Endothelial cell of umbilical vein (primary cell): ENCODE results near the gene MGAT4A. TPM values are rescaled to one million over a fixed set of nuclear protein-coding genes. Genes with fewer than 3 reads are reported as not detected.

ENCODE experiments used
- BruUV-seq: library from RNA; stranded (reverse); fragments of 400-500 nt; replicated peaks from 2 replicates; lab custom pipeline; 2021; lab: Mats Ljungman, UMichigan
- CTCF ChIA-PET: fragments of 300-600, 350-600 bp; sonication (Branson Sonifier 250); formaldehyde crosslinking; loops from one replicate; lab custom pipeline; 2021; ENCODE audit warnings: antibody characterized with exemption, inconsistent platforms; lab: Charles Lee
- POLR2A ChIA-PET: fragments of 300-600, 350-600 bp; sonication (Branson Sonifier 250); formaldehyde crosslinking; loops from one replicate; lab custom pipeline; 2021; ENCODE audit warnings: antibody characterized with exemption, inconsistent platforms; lab: Charles Lee
- DNase-seq: peaks from one replicate; pipeline ENCODE4 v3.0.0-alpha.2; 2011; ENCODE audit warnings: low read depth, low spot score
- FAIRE-seq: peaks from 2 replicates; lab custom pipeline; 2011; peaks lifted over from hg19 to GRCh38; lab: Jason Lieb, UNC
- H2AFZ ChIP-seq: 2 replicates; pipeline ENCODE4 v1.6.0; 2012; ENCODE audit warnings: low read depth, low read length, control low read depth, inconsistent platforms
- H3K27ac ChIP-seq: 2 replicates; pipeline ENCODE4 v1.5.1; 2011; ENCODE audit warnings: low read depth, mild to moderate bottlenecking, control low read depth, low read length, moderate library complexity; ENCODE audit not compliant: insufficient read depth
- H3K27me3 ChIP-seq, 2 experiments: 2 replicates each; pipeline versions ENCODE4 v1.6.0 to v1.6.1; 2011; ENCODE audit warnings: low read length in 2 of 2, mixed read lengths in 1 of 2; ENCODE audit not compliant: control insufficient read depth in 2 of 2, insufficient read depth in 2 of 2
- H3K36me3 ChIP-seq, 2 experiments: 2 replicates in 1 of 2; 3 replicates in 1 of 2; pipeline ENCODE4 v1.5.1; 2011; ENCODE audit warnings: low read length in 2 of 2, mild to moderate bottlenecking in 1 of 2, moderate library complexity in 1 of 2; ENCODE audit not compliant: control insufficient read depth in 2 of 2, insufficient read depth in 2 of 2; ENCODE audit errors: extremely low read depth in 1 of 2
- H3K4me1 ChIP-seq: 3 replicates; pipeline ENCODE4 v1.5.1; 2011; ENCODE audit warnings: mild to moderate bottlenecking, low read length; ENCODE audit not compliant: control insufficient read depth, insufficient read depth; ENCODE audit errors: extremely low read depth
- H3K4me2 ChIP-seq: 2 replicates; pipeline ENCODE4 v1.6.1; 2011; ENCODE audit warnings: low read length, control low read depth, mixed read lengths; ENCODE audit not compliant: insufficient read depth
- H3K4me3 ChIP-seq, 3 experiments: fragments of 200-600 bp in 1 of 3; sonication (generic), shearing (Covaris generic) in 1 of 3; replicated peaks in 1 of 3; 2 replicates each; pipeline ENCODE4 v1.5.1; 2011 to 2016; ENCODE audit warnings: control low read depth in 3 of 3, low read length in 3 of 3, mild to moderate bottlenecking in 2 of 3, inconsistent platforms in 1 of 3, low read depth in 1 of 3, moderate library complexity in 1 of 3; ENCODE audit not compliant: insufficient read depth in 1 of 3
- H3K79me2 ChIP-seq: 2 replicates; pipeline ENCODE4 v1.6.0; 2012; ENCODE audit warnings: low read length, inconsistent platforms; ENCODE audit not compliant: control insufficient read depth, insufficient read depth
- H3K9ac ChIP-seq: replicated peaks from 2 replicates; pipeline ENCODE3; 2011; ENCODE audit warnings: low read length, control low read depth; ENCODE audit not compliant: insufficient read depth; ENCODE audit errors: extremely low read depth
- H3K9me1 ChIP-seq: replicated peaks from 3 replicates; pipeline ENCODE4 v1.6.0; 2011; ENCODE audit warnings: mild to moderate bottlenecking, low read length; ENCODE audit not compliant: control insufficient read depth, insufficient read depth; ENCODE audit errors: extremely low read depth
- H3K9me3 ChIP-seq: replicated peaks from 2 replicates; pipeline ENCODE4 v1.5.1; 2012; ENCODE audit warnings: low read length, inconsistent platforms; ENCODE audit not compliant: control insufficient read depth, insufficient read depth
- H4K20me1 ChIP-seq: replicated peaks from 2 replicates; pipeline ENCODE3; 2011; ENCODE audit warnings: mild to moderate bottlenecking, low read length; ENCODE audit not compliant: control insufficient read depth, insufficient read depth; ENCODE audit errors: extremely low read depth
- CTCF ChIP-seq, 2 donors: IDR thresholded peaks; 1 replicate in 1 of 2; 2 replicates in 1 of 2; pipeline ENCODE4 v1.5.1; 2011; ENCODE audit warnings: low read length in 2 of 2, mild to moderate bottlenecking in 2 of 2, moderate library complexity in 2 of 2, control low read depth in 1 of 2, inconsistent platforms in 1 of 2, low read depth in 1 of 2; ENCODE audit not compliant: insufficient read depth in 1 of 2; ENCODE audit errors: extremely low read depth in 1 of 2
- EZH2 ChIP-seq: IDR thresholded peaks from 2 replicates; pipeline ENCODE4 v1.6.1; 2012; ENCODE audit warnings: borderline replicate concordance, low read depth, mild to moderate bottlenecking, moderate library complexity, low read length, inconsistent platforms; ENCODE audit not compliant: severe bottlenecking
- FOS ChIP-seq: IDR thresholded peaks from 2 replicates; pipeline ENCODE4 v1.6.1; 2011; ENCODE audit warnings: mild to moderate bottlenecking, low read length, moderate library complexity, borderline replicate concordance; ENCODE audit not compliant: insufficient read depth
- JUN ChIP-seq: IDR thresholded peaks from 2 replicates; pipeline ENCODE4 v1.6.1; 2011; ENCODE audit warnings: borderline replicate concordance, low read depth; ENCODE audit not compliant: insufficient read length, insufficient read depth
- MYC ChIP-seq: IDR thresholded peaks from one replicate; pipeline ENCODE4 v1.6.1; 2011; ENCODE audit warnings: mild to moderate bottlenecking, low read depth, low read length
- POLR2A ChIP-seq: IDR thresholded peaks from 2 replicates; pipeline ENCODE4 v1.6.1; 2012; ENCODE audit warnings: low read depth, mild to moderate bottlenecking, control low read depth, low read length
- POLR2AphosphoS5 ChIP-seq: IDR thresholded peaks from 2 replicates; pipeline ENCODE4 v1.6.1; 2012; ENCODE audit warnings: low read depth, mild to moderate bottlenecking, control low read depth, low read length, moderate library complexity; ENCODE audit not compliant: insufficient read depth
- dilution Hi-C: fragments of 300-500 bp; cut with MboI; formaldehyde crosslinking; loops from one replicate; pipeline ENCODE4 v1.15.0; 2019; ENCODE audit warnings: low sequenced_read_pairs; ENCODE audit not compliant: extremely low pct_ligation_motif_present
- intact Hi-C: fragments of 100-400 bp; cut with micrococcal nuclease; formaldehyde crosslinking; loops from one replicate; pipeline ENCODE4 v1.10.0; 2022
- polyA plus RNA-seq, 4 experiments: library from polyadenylated mRNA; depleted of rRNA in 3 of 4; stranded (reverse) in 3 of 4; unstranded in 1 of 4; fragments of >200 nt; gene quantifications; 2 replicates each; pipeline versions ENCODE4 v1.2.1 to v1.2.3, GENCODE V29; 2011 to 2012; ENCODE audit warnings: missing spikeins in 1 of 4
- total RNA-seq: library from RNA; stranded (reverse); gene quantifications from 2 replicates; pipeline ENCODE4 v1.2.3, GENCODE V29; 2021
- TF ChIP-seq, protein P1 (sequence below): IDR thresholded peaks from 2 replicates; pipeline ENCODE4 v1.6.1; 2011; ENCODE audit not compliant: insufficient read depth, insufficient read length

Gene MGAT4A
- total and polyA plus RNA-seq, 2 donors (not counting 3 experiments of a cell fraction or from before 2014, with no cell fraction given), result 9.2 to 42.2 TPM

GRCh38 chr2:98654699-98655495 is 76.0 kb downstream of the MGAT4A start:
- DNase-seq (peak; percentile 62), FAIRE-seq (no peak)
- TF ChIP-seq JUN, result no peak
- no peak for TF ChIP-seq POLR2A
- TF ChIP-seq POLR2AphosphoS5, result no peak
- POLR2A ChIA-PET, result no interaction called here
- CTCF ChIA-PET, result no interaction called here
- peaks cover 14% of the 10 kb centered on the region for H3K79me2 ChIP-seq
- dilution Hi-C loops, result no loop called here
- H3K9me3 ChIP-seq, result no peaks in the 10 kb centered on the region
- H3K9me1 ChIP-seq, result peaks cover 2% of the 10 kb centered on the region
- H4K20me1 ChIP-seq, result no peaks in the 10 kb centered on the region
- H2AFZ ChIP-seq, result no peak overlapping the region
- no TSS peak for BruUV-seq
- no peaks in the 10 kb centered on the region for H3K4me1 ChIP-seq
- H3K4me2 ChIP-seq, result no peak overlapping the region
- no peak overlapping the region for H3K4me3 ChIP-seq
- no peak overlapping the region for H3K27ac ChIP-seq
- H3K9ac ChIP-seq, result no peak overlapping the region
- no peaks in the 10 kb centered on the region for H3K36me3 ChIP-seq
- no peaks in the 10 kb centered on the region for H3K27me3 ChIP-seq
- intact Hi-C loops, result loop anchor here (5.0 kb wide), 1 partner anchor 47 kb away; no protein-coding TSS in a partner anchor

DNA sequence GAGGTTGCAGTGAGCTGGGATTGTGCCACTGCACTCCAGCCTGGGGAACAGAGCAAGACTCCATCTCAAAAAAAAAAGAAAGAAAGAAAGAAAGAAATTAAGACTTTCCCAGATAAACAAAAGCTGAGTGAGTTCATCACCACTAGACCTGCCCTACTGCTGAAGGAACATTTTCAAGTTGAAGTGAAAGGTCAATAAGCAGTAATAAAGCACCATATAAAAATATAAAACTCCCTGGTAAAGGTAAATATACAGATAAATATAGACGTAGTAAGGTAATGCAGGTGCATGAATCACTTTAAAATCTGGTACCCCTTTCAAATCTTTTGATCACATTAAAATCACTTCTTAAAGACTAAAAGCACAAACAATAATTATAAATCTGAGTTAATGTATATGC is 79.9 kb downstream of the MGAT4A start:
- no peak for FAIRE-seq
- Histone ChIP-seq H3K9me3 (no peaks in the 10 kb centered on the region), H3K4me2 (no peak overlapping the region), H3K4me1 (peaks cover 4% of the 10 kb centered on the region), H3K79me2 (peaks cover 14% of the 10 kb centered on the region), H3K27me3 (no peaks in the 10 kb centered on the region), H3K27ac (no peak overlapping the region), H4K20me1 (no peaks in the 10 kb centered on the region), H3K4me3 (no peak overlapping the region), H3K9me1 (peaks cover 2% of the 10 kb centered on the region), H3K36me3 (peaks cover 4 to 6% of the 10 kb centered on the region in 2 experiments), H2AFZ (no peak overlapping the region), H3K9ac (no peak overlapping the region)
- CTCF ChIA-PET, result interaction anchor here (0.7 to 1.3 kb wide), 2 partner anchors 107 to 186 kb away, joined by 3 to 6 read pairs; no protein-coding TSS in a partner anchor
- TF ChIP-seq POLR2AphosphoS5 (no peak), CTCF (IDR thresholded peaks at IDR 0.05; ENCODE audit: extremely low read depth in 1 of 2, insufficient read depth in 1 of 2, low read depth in 1 of 2, low read length in 2 of 2) (no peak), EZH2 (no peak), FOS (no peak), POLR2A (no peak), JUN (no peak), MYC (no peak)
- TF ChIP-seq, protein P1, sequence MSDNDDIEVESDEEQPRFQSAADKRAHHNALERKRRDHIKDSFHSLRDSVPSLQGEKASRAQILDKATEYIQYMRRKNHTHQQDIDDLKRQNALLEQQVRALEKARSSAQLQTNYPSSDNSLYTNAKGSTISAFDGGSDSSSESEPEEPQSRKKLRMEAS, result no peak
- no TSS peak for BruUV-seq
- DNase-seq, result no peak
- intact Hi-C loops (loop anchor here (5.0 kb wide), 1 partner anchor 51 kb away; no protein-coding TSS in a partner anchor), dilution Hi-C loops (no loop called here)
- POLR2A ChIA-PET, result no interaction called here
